OCI-LY1 (cell line): Measurements from ENCODE around the gene IFNLR1.

ENCODE experiments used
- H2AFZ ChIP-seq: fragments of 200-600 bp; sonication (generic), shearing (Covaris generic); 2 replicates; pipeline ENCODE4 v1.6.0; 2014; ENCODE audit warnings: antibody characterized with exemption, mild to moderate bottlenecking, low read length
- H3F3A ChIP-seq: fragments of 200-600 bp; sonication (generic), shearing (Covaris generic); 2 replicates; pipeline ENCODE4 v1.6.0; 2014; ENCODE audit warnings: mild to moderate bottlenecking, antibody characterized with exemption, low read length, moderate library complexity; ENCODE audit not compliant: insufficient read depth
- H3K27ac ChIP-seq: fragments of 200-600 bp; sonication (generic); 2 replicates; pipeline ENCODE4 v1.5.1; 2014; ENCODE audit warnings: low read length, mixed run types, mild to moderate bottlenecking, low read depth; ENCODE audit not compliant: poor library complexity, severe bottlenecking
- H3K27me3 ChIP-seq: fragments of 200-600 bp; sonication (generic); 2 replicates; pipeline ENCODE4 v1.6.0; 2014; ENCODE audit warnings: antibody characterized with exemption, mild to moderate bottlenecking, low read length, moderate library complexity; ENCODE audit not compliant: insufficient read depth
- H3K36me3 ChIP-seq: fragments of 200-600 bp; sonication (generic); 2 replicates; pipeline ENCODE4 v1.6.1; 2014; ENCODE audit warnings: mild to moderate bottlenecking, antibody characterized with exemption, low read length, moderate library complexity, mixed read lengths; ENCODE audit not compliant: insufficient read depth
- H3K4me1 ChIP-seq: fragments of 200-600 bp; sonication (generic); 2 replicates; pipeline ENCODE4 v1.5.1; 2014; ENCODE audit warnings: mild to moderate bottlenecking, low read length, moderate library complexity; ENCODE audit not compliant: insufficient read depth, severe bottlenecking
- H3K4me2 ChIP-seq: fragments of 200-600 bp; sonication (generic), shearing (Covaris generic); 2 replicates; pipeline ENCODE4 v1.6.1; 2014; ENCODE audit warnings: low read length
- H3K4me3 ChIP-seq: fragments of 200-600 bp; sonication (generic); 2 replicates; pipeline ENCODE4 v1.5.1; 2014; ENCODE audit warnings: low read length, low read depth, mild to moderate bottlenecking, mixed read lengths; ENCODE audit not compliant: poor library complexity, severe bottlenecking
- H3K79me2 ChIP-seq: fragments of 200-600 bp; shearing (Covaris generic); 2 replicates; pipeline ENCODE4 v1.6.1; 2016; ENCODE audit warnings: mixed run types, low read length, mixed read lengths; ENCODE audit not compliant: insufficient read depth
- H3K9ac ChIP-seq: fragments of 200-600 bp; sonication (generic), shearing (Covaris generic); 2 replicates; pipeline ENCODE4 v1.6.1; 2014; ENCODE audit warnings: mild to moderate bottlenecking, low read length, mixed read lengths
- H3K9me2 ChIP-seq: fragments of 200-600 bp; sonication (generic), shearing (Covaris generic); 2 replicates; pipeline ENCODE4 v1.6.1; 2014; ENCODE audit warnings: low read depth, mild to moderate bottlenecking, low read length, mixed read lengths
- H3K9me3 ChIP-seq: fragments of 200-600 bp; shearing (Covaris generic); 2 replicates; pipeline ENCODE4 v1.6.1; 2014; ENCODE audit warnings: low read length, mixed read lengths
- H4K20me1 ChIP-seq: fragments of 200-600 bp; sonication (generic), shearing (Covaris generic); 2 replicates; pipeline ENCODE4 v1.6.0; 2016; ENCODE audit warnings: mild to moderate bottlenecking, low read length; ENCODE audit not compliant: insufficient read depth
- CTCF ChIP-seq: fragments of 200-600 bp; sonication (generic), shearing (Covaris generic); IDR thresholded peaks from 2 replicates; pipeline ENCODE4 v1.5.1; 2017; ENCODE audit warnings: mild to moderate bottlenecking, antibody characterized with exemption, low read length, moderate library complexity, mixed read lengths
- EZH2 ChIP-seq: fragments of 200-600 bp; sonication (generic), shearing (Covaris generic); IDR thresholded peaks from 2 replicates; pipeline ENCODE4 v1.8.0; 2017; ENCODE audit warnings: borderline replicate concordance, mixed run types, mild to moderate bottlenecking, antibody characterized with exemption, low read length, moderate library complexity, mixed read lengths

IFNLR1 gene

GRCh38 chr1:24155011-24155782 is 31.9 kb downstream of the IFNLR1 start:
- H3K4me3 ChIP-seq = peak overlapping the region; percentile 20
- H3K9ac ChIP-seq = peak overlapping the region; percentile 37; the same call in 1 of the 2 replicates
- no peaks in the 10 kb centered on the region for H3K9me3 ChIP-seq
- peaks cover 54% of the 10 kb centered on the region for H3K36me3 ChIP-seq
- no peak overlapping the region for H2AFZ ChIP-seq
- no peaks in the 10 kb centered on the region for H4K20me1 ChIP-seq
- H3F3A ChIP-seq = peaks cover 3% of the 10 kb centered on the region; the same call in 1 of the 2 replicates
- peak overlapping the region; percentile 52 for H3K4me2 ChIP-seq
- peaks cover 42% of the 10 kb centered on the region for H3K4me1 ChIP-seq
- no peaks in the 10 kb centered on the region for H3K9me2 ChIP-seq
- H3K27ac ChIP-seq = peak overlapping the region; percentile 97
- no peaks in the 10 kb centered on the region for H3K79me2 ChIP-seq
- no peak for TF ChIP-seq EZH2
- TF ChIP-seq CTCF = peak; percentile 65
- no peaks in the 10 kb centered on the region for H3K27me3 ChIP-seq

GRCh38 chr1:24154215-24154614 is 32.9 kb downstream of the IFNLR1 start:
- Histone ChIP-seq H3K4me2 (peak overlapping the region; percentile 89), H3K4me1 (peaks cover 51% of the 10 kb centered on the region), H3K36me3 (peaks cover 45% of the 10 kb centered on the region), H3K4me3 (peak overlapping the region; percentile 72), H3F3A (peaks cover 3% of the 10 kb centered on the region; the same call in 1 of the 2 replicates), H3K27ac (peak overlapping the region; percentile 97), H3K9me2 (no peaks in the 10 kb centered on the region), H4K20me1 (no peaks in the 10 kb centered on the region), H3K27me3 (no peaks in the 10 kb centered on the region), H3K79me2 (no peaks in the 10 kb centered on the region), H3K9me3 (no peaks in the 10 kb centered on the region), H3K9ac (peak overlapping the region; percentile 85), H2AFZ (no peak overlapping the region)
- no peak for TF ChIP-seq EZH2
- TF ChIP-seq CTCF = no peak

- H3K27me3 ChIP-seq = no peaks in the 10 kb centered on the region
- no peaks in the 10 kb centered on the region for H4K20me1 ChIP-seq
- H3K79me2 ChIP-seq = no peaks in the 10 kb centered on the region
- no peak overlapping the region for H2AFZ ChIP-seq
- no peaks in the 10 kb centered on the region for H3K9me3 ChIP-seq
- H3K4me3 ChIP-seq = peak overlapping the region; percentile 72
- peak overlapping the region; percentile 97 for H3K27ac ChIP-seq
- H3K9ac ChIP-seq = peak overlapping the region; percentile 85
- H3K4me2 ChIP-seq = peak overlapping the region; percentile 89
- H3K36me3 ChIP-seq = peaks cover 32% of the 10 kb centered on the region
- H3K4me1 ChIP-seq = peaks cover 51% of the 10 kb centered on the region
- H3F3A ChIP-seq = peaks cover 3% of the 10 kb centered on the region; the same call in 1 of the 2 replicates
- no peaks in the 10 kb centered on the region for H3K9me2 ChIP-seq
- TF ChIP-seq CTCF (no peak), EZH2 (no peak)
Observed at GRCh38 chr1:24152631-24153494, 34.2 kb downstream of the IFNLR1 start.
